ENCODE measurements around the gene BEX1. TPM values are rescaled to one million over a fixed set of nuclear protein-coding genes. Genes with fewer than 3 reads are reported as not detected.

BEX1 gene
- total RNA-seq, 1 experiment from 2014 or later, result not detected

DNA sequence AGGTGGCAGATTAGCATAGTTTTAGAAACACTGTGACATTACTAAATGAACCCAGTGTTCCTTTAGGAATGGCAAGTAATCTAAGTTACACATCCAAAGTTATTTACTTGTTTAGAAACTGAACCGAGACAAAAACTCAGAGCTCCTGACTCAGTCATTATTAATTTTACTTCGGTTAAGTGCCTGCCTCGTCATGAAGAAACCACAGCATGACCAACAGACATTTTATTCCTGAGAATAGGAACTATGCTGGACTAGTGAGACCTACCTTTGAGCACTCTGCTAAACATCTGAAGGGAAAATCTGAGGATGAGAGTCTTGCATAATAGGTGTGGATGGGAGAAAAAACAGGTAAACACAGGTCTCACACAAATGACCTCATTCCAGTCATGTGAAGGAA lies 2.5 kb downstream of the BEX1 start:
- DNase-seq, result no peak
- intact Hi-C loops (cut with micrococcal nuclease; ENCODE audit: unreplicated experiment), result no loop called here
- ChIA-PET POLR2A (no interaction called here), CTCF (no interaction called here)
- no peak overlapping the region for H3K4me3 Mint-ChIP-seq (ENCODE audit: unreplicated experiment)
- TF ChIP-seq, protein P1, sequence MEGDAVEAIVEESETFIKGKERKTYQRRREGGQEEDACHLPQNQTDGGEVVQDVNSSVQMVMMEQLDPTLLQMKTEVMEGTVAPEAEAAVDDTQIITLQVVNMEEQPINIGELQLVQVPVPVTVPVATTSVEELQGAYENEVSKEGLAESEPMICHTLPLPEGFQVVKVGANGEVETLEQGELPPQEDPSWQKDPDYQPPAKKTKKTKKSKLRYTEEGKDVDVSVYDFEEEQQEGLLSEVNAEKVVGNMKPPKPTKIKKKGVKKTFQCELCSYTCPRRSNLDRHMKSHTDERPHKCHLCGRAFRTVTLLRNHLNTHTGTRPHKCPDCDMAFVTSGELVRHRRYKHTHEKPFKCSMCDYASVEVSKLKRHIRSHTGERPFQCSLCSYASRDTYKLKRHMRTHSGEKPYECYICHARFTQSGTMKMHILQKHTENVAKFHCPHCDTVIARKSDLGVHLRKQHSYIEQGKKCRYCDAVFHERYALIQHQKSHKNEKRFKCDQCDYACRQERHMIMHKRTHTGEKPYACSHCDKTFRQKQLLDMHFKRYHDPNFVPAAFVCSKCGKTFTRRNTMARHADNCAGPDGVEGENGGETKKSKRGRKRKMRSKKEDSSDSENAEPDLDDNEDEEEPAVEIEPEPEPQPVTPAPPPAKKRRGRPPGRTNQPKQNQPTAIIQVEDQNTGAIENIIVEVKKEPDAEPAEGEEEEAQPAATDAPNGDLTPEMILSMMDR (IDR thresholded peaks at IDR 0.05; ENCODE audit: insufficient read depth in 1 of 2, low read depth in 1 of 2, low read length in 1 of 2, severe bottlenecking in 1 of 2, unreplicated experiment in 1 of 2), result no peak
- no peaks in the 10 kb centered on the region for H3K9me3 ChIP-seq
- no peaks in the 10 kb centered on the region for H3K27me3 Mint-ChIP-seq (ENCODE audit: insufficient read depth, unreplicated experiment)
- BruUV-seq (replicated peaks), result no TSS peak
- H3K4me1 ChIP-seq, result peaks cover 7% of the 10 kb centered on the region; the same call in 1 of the 2 replicates
- H3K4me1 Mint-ChIP-seq (ENCODE audit: low read depth, unreplicated experiment), result peaks cover 14% of the 10 kb centered on the region
- no peaks in the 10 kb centered on the region for H3K36me3 ChIP-seq (ENCODE audit: control insufficient read depth, insufficient read depth, low read length)
- no peak overlapping the region for H3K4me3 ChIP-seq (ENCODE audit: low read depth, low read length)
- H3K27me3 ChIP-seq (replicated peaks; ENCODE audit: control insufficient read depth, insufficient read depth, low read length), result no peaks in the 10 kb centered on the region
- H3K36me3 Mint-ChIP-seq (ENCODE audit: insufficient read depth, unreplicated experiment), result no peaks in the 10 kb centered on the region
- H3K27ac Mint-ChIP-seq (ENCODE audit: unreplicated experiment), result no peak overlapping the region
- H3K9me3 Mint-ChIP-seq (ENCODE audit: unreplicated experiment), result peaks cover 9% of the 10 kb centered on the region

DNA sequence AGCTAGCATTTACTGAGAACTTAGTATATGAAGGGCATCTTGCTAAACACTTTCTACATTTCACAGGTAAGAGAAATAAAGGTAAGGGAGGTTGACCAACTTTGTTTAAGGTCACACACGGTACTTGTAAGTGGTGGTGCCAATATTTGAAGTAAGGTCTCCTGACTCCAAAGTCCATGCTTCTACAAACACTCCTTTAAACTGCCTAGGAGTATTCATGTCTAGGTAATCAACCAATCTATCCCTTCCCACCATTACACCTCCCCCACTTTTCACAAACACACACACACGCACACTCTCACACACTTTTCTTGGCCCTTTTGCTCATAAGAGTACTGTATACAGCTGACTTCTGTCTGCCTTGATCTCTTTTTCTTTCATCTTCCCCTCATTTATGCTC lies 7.1 kb downstream of the BEX1 start:
- Histone ChIP-seq H3K4me1 (peaks cover 10% of the 10 kb centered on the region; the same call in 1 of the 2 replicates), H3K36me3 (ENCODE audit: control insufficient read depth, insufficient read depth, low read length) (no peaks in the 10 kb centered on the region), H3K9me3 (no peaks in the 10 kb centered on the region), H3K27me3 (replicated peaks; ENCODE audit: control insufficient read depth, insufficient read depth, low read length) (no peaks in the 10 kb centered on the region), H3K4me3 (ENCODE audit: low read depth, low read length) (no peak overlapping the region)
- Mint-ChIP-seq H3K9me3 (ENCODE audit: unreplicated experiment) (no peaks in the 10 kb centered on the region), H3K27ac (ENCODE audit: unreplicated experiment) (peak overlapping the region; percentile 29), H3K27me3 (ENCODE audit: insufficient read depth, unreplicated experiment) (no peaks in the 10 kb centered on the region), H3K36me3 (ENCODE audit: insufficient read depth, unreplicated experiment) (no peaks in the 10 kb centered on the region), H3K4me1 (ENCODE audit: low read depth, unreplicated experiment) (peaks cover 14% of the 10 kb centered on the region), H3K4me3 (ENCODE audit: unreplicated experiment) (no peak overlapping the region)
- BruUV-seq (replicated peaks), result no TSS peak
- TF ChIP-seq, protein P1 (IDR thresholded peaks at IDR 0.05; ENCODE audit: insufficient read depth in 1 of 2, low read depth in 1 of 2, low read length in 1 of 2, severe bottlenecking in 1 of 2, unreplicated experiment in 1 of 2), result no peak
- CTCF ChIA-PET, result no interaction called here
- POLR2A ChIA-PET, result no interaction called here
- intact Hi-C loops (cut with micrococcal nuclease; ENCODE audit: unreplicated experiment), result no loop called here
- peak in 1 of 2 experiments; percentile 5 for DNase-seq

DNA sequence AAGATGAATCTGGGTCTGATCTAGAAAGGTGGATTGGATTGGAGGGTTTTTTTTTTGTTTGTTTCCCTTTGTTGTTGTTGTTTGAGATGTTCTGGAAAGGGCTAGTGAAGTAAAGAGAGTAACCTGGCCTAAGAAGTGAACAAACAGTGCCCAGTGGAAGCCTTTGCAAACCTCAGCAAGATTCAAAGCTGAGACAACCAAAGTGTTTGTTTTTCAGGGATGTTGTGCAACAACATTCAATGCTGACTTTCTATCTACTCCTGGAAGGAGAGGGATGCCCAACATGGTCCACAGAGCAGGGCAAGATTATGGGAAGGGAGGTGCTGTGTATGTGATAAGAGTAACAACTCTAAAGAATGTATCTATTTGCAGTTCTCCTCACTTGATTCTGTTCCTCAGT lies 11.3 kb downstream of the BEX1 start:
- Mint-ChIP-seq H3K4me1 (ENCODE audit: low read depth, unreplicated experiment) (peaks cover 17% of the 10 kb centered on the region), H3K4me3 (ENCODE audit: unreplicated experiment) (no peak overlapping the region), H3K36me3 (ENCODE audit: insufficient read depth, unreplicated experiment) (no peaks in the 10 kb centered on the region), H3K27ac (ENCODE audit: unreplicated experiment) (no peak overlapping the region), H3K9me3 (ENCODE audit: unreplicated experiment) (no peaks in the 10 kb centered on the region), H3K27me3 (ENCODE audit: insufficient read depth, unreplicated experiment) (no peaks in the 10 kb centered on the region)
- TF ChIP-seq, protein P1 (IDR thresholded peaks at IDR 0.05; ENCODE audit: insufficient read depth in 1 of 2, low read depth in 1 of 2, low read length in 1 of 2, severe bottlenecking in 1 of 2, unreplicated experiment in 1 of 2), result no peak
- Histone ChIP-seq H3K9me3 (no peaks in the 10 kb centered on the region), H3K4me3 (ENCODE audit: low read depth, low read length) (no peak overlapping the region), H3K27me3 (replicated peaks; ENCODE audit: control insufficient read depth, insufficient read depth, low read length) (no peaks in the 10 kb centered on the region), H3K36me3 (ENCODE audit: control insufficient read depth, insufficient read depth, low read length) (no peaks in the 10 kb centered on the region), H3K4me1 (peaks cover 10% of the 10 kb centered on the region; the same call in 1 of the 2 replicates)
- intact Hi-C loops (cut with micrococcal nuclease; ENCODE audit: unreplicated experiment), result no loop called here
- BruUV-seq (replicated peaks), result no TSS peak
- no peak for DNase-seq
- ChIA-PET POLR2A (no interaction called here), CTCF (no interaction called here)

Data from Caco-2 (cell line).